ENCODE data around the gene PILRA. TPM values are rescaled to one million over a fixed set of nuclear protein-coding genes. Genes with fewer than 3 reads are reported as not detected.

The PILRA gene
- total and polyA plus RNA-seq, 5 experiments from 2014 or later = 0.35 to 10.6 (median 0.63) TPM

DNA sequence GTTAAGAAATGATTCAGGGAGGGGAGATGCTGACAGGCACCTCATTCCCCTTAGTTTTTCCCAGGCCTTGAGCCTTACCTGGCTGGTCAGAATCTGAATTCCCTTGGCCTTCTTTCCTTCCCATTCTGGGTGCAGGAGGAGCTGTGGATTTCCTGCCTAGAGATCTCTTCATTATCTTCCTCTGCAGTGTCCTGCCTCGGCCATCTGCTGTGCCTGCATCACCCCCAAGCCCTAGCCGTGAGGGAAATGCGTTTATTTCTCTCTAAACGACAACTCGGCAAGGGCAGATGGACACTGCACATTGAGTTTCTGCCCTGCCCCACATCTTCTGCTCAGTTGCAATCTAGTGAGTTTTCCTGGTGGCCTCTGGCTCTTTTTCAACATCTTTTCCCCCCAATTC lies 28.5 kb downstream of the PILRA start:
- POLR2A ChIA-PET = no interaction called here
- H3K36me3 Mint-ChIP-seq = peaks cover 0 to 10% (median 0%) of the 10 kb centered on the region in 3 donors
- no peaks in the 10 kb centered on the region for H3K9me3 Mint-ChIP-seq
- no peaks in the 10 kb centered on the region for H3K27me3 Mint-ChIP-seq
- DNase-seq (no peak), ATAC-seq (no peak)
- H3K4me1 Mint-ChIP-seq = peaks cover 3 to 18% (median 11%) of the 10 kb centered on the region in 4 donors
- H3K4me3 Mint-ChIP-seq = no peak overlapping the region
- H3K27ac Mint-ChIP-seq = peak overlapping the region in 2 of 10 donors; percentile 23

DNA sequence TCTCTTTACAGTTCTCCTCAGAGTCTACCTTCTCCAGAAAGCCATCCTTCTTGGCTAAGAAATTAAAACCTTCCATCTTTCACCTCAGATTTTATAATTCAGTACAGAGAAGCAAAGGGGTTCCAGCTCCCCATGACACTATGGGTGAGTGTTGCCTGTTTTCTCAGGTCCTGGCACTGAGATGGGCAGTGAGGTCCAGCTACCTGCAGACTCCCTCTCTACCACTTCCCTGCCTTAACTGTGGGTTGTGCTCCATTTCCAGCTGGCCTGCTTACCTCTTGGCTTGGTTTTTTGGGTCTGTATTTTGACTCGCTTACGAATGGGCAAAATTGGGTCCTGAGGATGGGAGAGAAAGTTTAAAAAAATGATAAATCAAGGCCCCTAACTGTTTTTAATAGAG lies 29.0 kb downstream of the PILRA start:
- POLR2A ChIA-PET = no interaction called here

DNA sequence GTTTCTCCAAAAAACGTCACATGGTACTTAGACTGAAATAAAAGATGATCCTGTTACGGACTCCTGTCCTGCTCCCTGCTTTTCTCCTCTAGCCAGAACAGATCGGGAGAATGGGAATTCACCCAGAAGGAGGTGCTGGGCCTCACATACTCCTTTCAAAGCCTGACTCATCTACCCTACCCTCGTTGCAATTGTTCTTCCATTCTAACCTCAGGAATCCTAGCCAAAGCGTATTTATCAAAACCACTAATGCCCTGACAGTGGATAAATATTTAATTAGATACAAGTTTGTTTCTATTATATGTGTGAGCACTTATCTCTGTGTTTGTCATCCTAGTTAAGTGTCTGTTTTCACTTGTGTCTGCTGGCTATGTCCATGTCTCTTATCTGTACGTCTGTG lies 33.5 kb downstream of the PILRA start:
- ATAC-seq (no peak), DNase-seq (no peak)
- POLR2A ChIA-PET = interaction anchor here (1.3 to 1.7 kb wide), 3 partner anchors 16 to 274 kb away, joined by 4 to 7 read pairs (median 5); partner anchors contain the start of gene ZCWPW1
- Mint-ChIP-seq H3K36me3 (peaks cover 0 to 7% (median 0%) of the 10 kb centered on the region in 3 donors), H3K27ac (peak overlapping the region in 2 of 10 donors; percentile 42 to 62), H3K27me3 (no peaks in the 10 kb centered on the region), H3K4me1 (peaks cover 0 to 9% (median 1%) of the 10 kb centered on the region in 4 donors), H3K9me3 (no peaks in the 10 kb centered on the region), H3K4me3 (no peak overlapping the region)

More for the DNA sequence above, 29.0 kb downstream of the PILRA start:
- H3K27me3 Mint-ChIP-seq = no peaks in the 10 kb centered on the region
- no peak overlapping the region for H3K27ac Mint-ChIP-seq
- no peak for DNase-seq
- no peak overlapping the region for H3K4me3 Mint-ChIP-seq
- H3K9me3 Mint-ChIP-seq = no peaks in the 10 kb centered on the region
- H3K36me3 Mint-ChIP-seq = peaks cover 0 to 10% (median 0%) of the 10 kb centered on the region in 3 donors
- no peak for ATAC-seq
- peaks cover 0 to 17% (median 6%) of the 10 kb centered on the region in 4 donors for H3K4me1 Mint-ChIP-seq

DNA sequence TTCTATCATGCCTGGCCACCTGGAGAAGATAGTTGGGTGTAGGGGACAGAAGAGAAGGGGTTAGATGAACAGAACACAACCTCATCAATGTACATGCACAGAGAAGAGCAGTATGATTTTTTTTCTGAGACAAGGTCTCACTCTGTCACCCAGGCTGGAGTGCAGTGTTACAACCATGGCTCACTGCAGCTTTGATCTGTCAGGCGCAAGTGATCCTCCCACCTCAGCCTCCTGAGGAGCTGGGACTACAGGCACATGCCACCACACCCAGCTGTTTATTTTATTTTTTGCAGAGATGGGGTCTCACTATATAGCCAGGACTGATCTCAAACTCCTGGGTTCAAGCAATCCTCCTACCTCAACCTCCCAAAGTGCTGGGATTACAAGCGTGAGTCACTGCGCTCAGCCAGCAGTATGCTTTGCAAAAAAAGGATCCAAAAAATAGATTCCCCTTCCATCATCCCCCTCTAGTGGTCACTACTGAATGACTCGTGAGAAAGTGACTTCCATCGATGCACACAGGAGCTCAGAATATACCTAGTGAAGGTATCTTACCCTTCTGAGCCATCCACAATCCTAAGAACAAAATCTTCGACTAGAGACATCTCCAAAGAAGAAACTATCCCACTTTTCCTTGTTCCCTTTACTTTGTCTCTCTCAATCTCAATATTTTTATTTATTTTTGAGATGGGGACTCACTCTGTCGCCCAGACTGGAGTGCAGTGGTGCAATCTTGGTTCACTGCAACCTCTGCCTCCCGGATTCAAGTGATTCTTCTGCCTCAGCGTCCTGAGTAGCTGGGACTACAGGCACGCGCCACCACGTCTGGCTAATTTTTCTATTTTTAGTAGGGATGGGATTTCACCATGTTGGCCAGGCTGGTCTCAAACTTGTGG lies 34.2 kb downstream of the PILRA start:
- Mint-ChIP-seq H3K36me3 (peaks cover 0 to 7% (median 0%) of the 10 kb centered on the region in 3 donors), H3K4me3 (no peak overlapping the region), H3K27me3 (no peaks in the 10 kb centered on the region), H3K4me1 (peaks cover 0 to 9% (median 1%) of the 10 kb centered on the region in 4 donors), H3K9me3 (no peaks in the 10 kb centered on the region), H3K27ac (peak overlapping the region in 2 of 10 donors; percentile 42 to 43)
- peak in 7 of 10 donors; percentile 34 to 67 (median 53) for DNase-seq
- POLR2A ChIA-PET = interaction anchor here (0.6 to 1.7 kb wide), 6 partner anchors 15 to 275 kb away, joined by 3 to 7 read pairs (median 4); partner anchors contain the start of genes LAMTOR4, MEPCE and ZCWPW1
- ATAC-seq = peak; percentile 90 to 93

DNA sequence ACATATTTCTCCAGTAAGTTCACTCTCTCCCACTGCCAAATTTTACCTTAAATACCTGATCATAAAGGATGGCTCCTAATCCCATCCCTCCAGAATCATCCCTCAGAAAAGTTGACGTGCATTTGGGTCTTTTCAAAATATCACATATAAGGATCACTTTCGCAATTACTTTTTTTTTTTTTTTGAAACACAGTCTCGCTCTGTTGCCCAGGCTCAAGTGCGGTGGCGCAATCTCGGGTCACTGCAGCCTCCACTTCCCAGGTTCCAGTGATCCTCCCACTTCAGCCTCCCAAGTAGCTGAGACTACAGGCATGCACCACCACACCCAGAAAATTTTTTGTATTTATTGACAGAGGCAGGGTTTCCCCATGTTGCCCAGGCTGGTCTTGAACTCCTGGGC lies 37.8 kb downstream of the PILRA start:
- Mint-ChIP-seq H3K27me3 (no peaks in the 10 kb centered on the region), H3K4me3 (no peak overlapping the region), H3K27ac (no peak overlapping the region), H3K9me3 (no peaks in the 10 kb centered on the region), H3K36me3 (peaks cover 0 to 11% (median 2%) of the 10 kb centered on the region in 3 donors), H3K4me1 (peaks cover 0 to 15% (median 1%) of the 10 kb centered on the region in 4 donors)
- DNase-seq (no peak), ATAC-seq (no peak)
- POLR2A ChIA-PET = interaction anchor here (0.7 to 1.3 kb wide), 3 partner anchors 17 to 834 kb away, joined by 3 to 4 read pairs (median 3); partner anchors contain the start of gene ZCWPW1

DNA sequence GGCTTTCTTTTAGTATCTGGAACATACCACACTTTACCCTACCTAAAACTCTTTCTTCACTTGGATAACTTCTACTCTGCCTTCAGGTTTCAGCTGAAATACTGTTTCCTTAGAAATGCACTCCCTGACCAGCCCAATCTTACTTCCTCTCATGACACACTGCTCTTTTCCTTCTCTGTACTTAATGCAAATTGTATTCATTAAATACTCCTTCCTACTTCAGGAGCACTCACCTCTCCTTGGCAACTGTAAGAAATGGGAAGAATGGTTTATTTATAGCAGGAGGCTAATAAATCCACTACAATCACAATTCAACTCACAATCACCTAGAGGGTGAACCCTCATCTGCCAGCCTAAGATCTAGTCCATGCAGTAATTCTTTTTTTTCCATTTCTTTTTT lies 40.1 kb downstream of the PILRA start:
- Mint-ChIP-seq H3K4me1 (peaks cover 0 to 6% (median 0%) of the 10 kb centered on the region in 4 donors), H3K9me3 (no peaks in the 10 kb centered on the region), H3K36me3 (peaks cover 0 to 16% (median 4%) of the 10 kb centered on the region in 3 donors), H3K4me3 (no peak overlapping the region), H3K27me3 (no peaks in the 10 kb centered on the region), H3K27ac (peak overlapping the region in 1 of 10 donors; percentile 15)
- ATAC-seq = no peak
- POLR2A ChIA-PET = no interaction called here
- no peak for DNase-seq

DNA sequence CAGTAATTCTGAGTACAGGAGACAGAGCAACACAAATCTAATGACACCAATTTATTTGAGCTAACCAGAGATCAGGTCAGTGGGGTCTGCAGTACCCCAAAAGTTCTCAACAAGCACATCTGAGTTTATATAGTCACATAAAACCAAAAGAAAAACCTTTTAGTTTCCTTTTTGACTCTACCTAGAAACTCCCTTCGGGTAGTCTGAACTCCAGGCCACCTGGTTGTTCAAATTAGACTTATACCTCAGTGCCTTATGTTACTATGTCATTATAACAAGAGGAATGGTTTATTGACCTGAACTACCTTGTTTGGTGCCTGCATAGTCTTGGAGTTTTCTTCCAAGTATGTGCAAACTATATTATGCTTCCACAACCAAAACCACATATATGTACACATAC lies 40.6 kb downstream of the PILRA start:
- no peak overlapping the region for H3K27ac Mint-ChIP-seq
- ATAC-seq = no peak
- peaks cover 0 to 16% (median 4%) of the 10 kb centered on the region in 3 donors for H3K36me3 Mint-ChIP-seq
- H3K9me3 Mint-ChIP-seq = no peaks in the 10 kb centered on the region
- H3K27me3 Mint-ChIP-seq = no peaks in the 10 kb centered on the region
- no peak for DNase-seq
- H3K4me1 Mint-ChIP-seq = peaks cover 0 to 6% (median 0%) of the 10 kb centered on the region in 4 donors
- H3K4me3 Mint-ChIP-seq = no peak overlapping the region
- POLR2A ChIA-PET = no interaction called here

DNA sequence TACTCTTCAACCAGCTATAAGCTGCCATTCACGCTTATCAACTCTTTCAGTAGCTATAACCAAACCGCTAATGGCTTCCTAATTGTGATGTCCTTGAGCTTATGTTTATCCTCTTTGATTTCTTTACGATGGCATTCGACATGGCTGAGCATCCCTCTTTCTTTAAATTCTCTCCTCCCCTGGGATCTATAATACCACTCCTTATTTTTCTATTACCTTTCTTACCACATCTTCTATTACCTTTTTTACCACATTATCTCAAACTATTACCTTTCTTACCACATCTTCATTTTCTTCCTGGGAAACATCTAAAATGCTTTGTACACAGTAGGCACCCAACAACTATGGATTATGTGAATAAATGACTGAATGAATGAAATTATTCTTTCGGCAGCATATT lies 42.2 kb downstream of the PILRA start:
- POLR2A ChIA-PET = interaction anchor here (0.9 kb wide), 1 partner anchor 69 kb away, joined by 3 read pairs; no protein-coding TSS in a partner anchor
- Mint-ChIP-seq H3K27me3 (no peaks in the 10 kb centered on the region), H3K27ac (no peak overlapping the region)

DNA sequence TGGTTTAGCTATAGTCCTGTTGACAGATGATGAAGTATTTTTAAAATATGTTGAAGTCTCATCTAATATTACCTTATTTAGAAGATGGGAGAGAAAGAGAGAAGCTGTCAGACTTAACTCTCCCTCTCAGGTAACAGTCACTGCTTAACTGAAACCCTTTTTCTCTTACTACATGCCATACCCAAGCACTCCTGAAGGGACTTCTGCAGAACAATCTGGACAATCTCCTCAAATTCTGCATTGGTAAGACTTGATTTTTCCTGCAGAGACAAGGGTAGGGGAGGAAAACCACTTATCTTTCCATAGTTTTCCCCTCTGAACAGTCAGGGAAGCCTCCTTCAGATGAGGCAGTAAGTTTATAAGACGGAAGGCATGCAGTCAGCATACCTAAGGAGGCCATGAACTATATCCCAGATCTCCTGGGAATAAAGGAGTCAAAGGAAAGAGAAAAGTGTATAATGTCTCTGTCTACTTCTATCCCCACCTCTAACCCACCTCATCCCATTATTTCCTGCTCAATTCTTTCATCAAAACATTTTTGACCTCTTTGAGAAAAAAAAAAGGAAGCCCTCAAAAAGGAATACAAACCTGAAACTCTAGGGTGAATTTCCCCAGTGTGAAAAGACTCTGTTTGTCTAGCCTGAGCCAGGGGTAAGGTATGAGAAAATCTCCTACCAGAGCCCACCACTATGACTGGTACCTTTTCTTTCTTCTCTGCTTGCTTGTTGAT lies 45.8 kb downstream of the PILRA start:
- Mint-ChIP-seq H3K27me3 (no peaks in the 10 kb centered on the region), H3K9me3 (no peaks in the 10 kb centered on the region), H3K4me1 (peaks cover 0 to 5% (median under 1%) of the 10 kb centered on the region in 4 donors), H3K27ac (peak overlapping the region in 1 of 10 donors; percentile 43), H3K36me3 (peaks cover 0 to 10% (median 4%) of the 10 kb centered on the region in 3 donors), H3K4me3 (no peak overlapping the region)
- ATAC-seq = no peak
- DNase-seq = no peak
- POLR2A ChIA-PET = interaction anchor here (2.3 kb wide), 1 partner anchor 9 kb away, joined by 8 read pairs; the partner anchor contains the start of gene ZCWPW1

More for the DNA sequence above, 42.2 kb downstream of the PILRA start:
- ATAC-seq (no peak), DNase-seq (no peak)
- H3K9me3 Mint-ChIP-seq = no peaks in the 10 kb centered on the region
- H3K36me3 Mint-ChIP-seq = peaks cover 0 to 16% (median 4%) of the 10 kb centered on the region in 3 donors
- peaks cover 0 to 6% (median 0%) of the 10 kb centered on the region in 4 donors for H3K4me1 Mint-ChIP-seq
- no peak overlapping the region for H3K4me3 Mint-ChIP-seq

DNA sequence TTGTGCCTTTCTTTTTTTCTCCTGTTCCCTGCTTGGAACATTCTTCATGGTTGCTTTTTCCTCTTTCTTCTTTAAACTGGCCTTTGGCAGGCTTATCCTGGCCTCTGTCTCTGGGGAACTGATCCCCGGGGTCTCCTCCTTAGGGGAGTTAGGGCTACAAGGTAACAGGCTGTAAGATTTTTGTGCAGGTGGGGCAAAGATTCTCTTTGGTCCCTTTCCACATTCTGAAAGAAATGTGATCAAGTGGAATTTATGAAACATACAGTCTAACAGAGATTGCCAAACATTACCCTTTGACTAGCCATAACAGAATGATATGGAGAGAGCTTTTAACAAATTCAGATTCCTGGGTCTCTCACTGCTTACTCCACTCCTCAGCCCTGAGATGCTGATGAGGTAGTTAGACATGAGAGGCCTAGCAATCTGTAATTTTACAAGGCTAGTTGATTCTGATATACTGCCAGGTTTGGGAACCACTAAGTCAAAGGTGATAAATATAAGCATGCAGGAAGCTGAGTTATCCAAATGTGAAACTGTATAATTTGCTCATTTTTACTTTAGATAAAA lies 46.5 kb downstream of the PILRA start:
- H3K9me3 Mint-ChIP-seq = no peaks in the 10 kb centered on the region
- H3K4me1 Mint-ChIP-seq = peaks cover 0 to 5% (median under 1%) of the 10 kb centered on the region in 4 donors
- H3K27ac Mint-ChIP-seq = peak overlapping the region in 3 of 10 donors; percentile 43 to 69 (median 56)
- ATAC-seq = no peak
- no peak for DNase-seq
- POLR2A ChIA-PET = interaction anchor here (2.3 kb wide), 1 partner anchor 9 kb away, joined by 8 read pairs; the partner anchor contains the start of gene ZCWPW1
- no peaks in the 10 kb centered on the region for H3K27me3 Mint-ChIP-seq
- peaks cover 0 to 12% (median 4%) of the 10 kb centered on the region in 3 donors for H3K36me3 Mint-ChIP-seq
- H3K4me3 Mint-ChIP-seq = no peak overlapping the region

DNA sequence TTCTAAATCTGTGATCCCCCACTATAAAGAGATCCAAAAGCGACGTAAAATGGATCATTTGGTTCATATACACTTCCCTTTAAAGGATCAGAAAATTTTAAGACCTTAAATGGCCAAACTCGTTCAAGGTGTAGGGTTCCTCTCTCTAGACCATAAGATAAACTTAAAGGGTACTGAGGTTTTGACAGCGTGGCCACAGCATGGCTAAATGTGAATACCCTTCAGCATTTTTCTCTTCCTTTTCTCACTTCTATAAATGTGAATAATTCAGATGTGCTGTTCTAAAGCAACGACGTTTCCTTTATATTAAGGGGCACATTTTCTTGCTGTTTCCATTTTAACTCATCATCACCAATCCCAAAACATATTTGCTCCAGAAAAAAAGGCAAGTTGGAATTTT lies 50.0 kb downstream of the PILRA start:
- H3K4me3 Mint-ChIP-seq = no peak overlapping the region
- DNase-seq (no peak), ATAC-seq (no peak)
- no peaks in the 10 kb centered on the region for H3K9me3 Mint-ChIP-seq
- POLR2A ChIA-PET = interaction anchor here (1.2 kb wide), 1 partner anchor 16 kb away, joined by 4 read pairs; no protein-coding TSS in a partner anchor
- H3K27me3 Mint-ChIP-seq = peaks cover 0 to under 1% (median 0%) of the 10 kb centered on the region in 5 donors
- peaks cover 0 to 3% (median 0%) of the 10 kb centered on the region in 3 donors for H3K36me3 Mint-ChIP-seq
- no peak overlapping the region for H3K27ac Mint-ChIP-seq
- H3K4me1 Mint-ChIP-seq = peaks cover 2 to 12% (median 9%) of the 10 kb centered on the region in 4 donors

DNA sequence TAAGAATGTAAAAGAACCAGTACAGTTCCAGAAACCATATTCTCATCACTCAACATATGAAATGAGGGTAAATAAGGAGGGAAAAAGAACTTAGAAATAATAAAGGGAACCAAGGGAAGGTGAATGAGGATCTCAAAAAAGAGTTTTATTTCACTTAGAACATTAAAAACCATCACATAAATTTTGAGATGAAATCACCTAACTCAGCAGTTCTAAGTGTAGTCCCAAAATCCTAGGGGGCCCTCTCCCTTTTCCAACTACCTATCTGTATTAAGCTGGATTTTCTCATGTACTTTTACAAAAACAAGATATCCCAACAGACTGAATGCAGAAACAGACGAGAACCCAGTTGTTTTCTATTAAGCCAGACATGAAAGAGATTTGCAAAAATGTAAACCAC lies 52.1 kb downstream of the PILRA start:
- Mint-ChIP-seq H3K27me3 (peaks cover 0 to 11% (median 0%) of the 10 kb centered on the region in 5 donors), H3K4me1 (peaks cover 13 to 22% (median 19%) of the 10 kb centered on the region in 4 donors), H3K36me3 (peaks cover 0 to 9% (median 7%) of the 10 kb centered on the region in 3 donors), H3K4me3 (no peak overlapping the region), H3K27ac (peak overlapping the region in 5 of 10 donors; percentile 16 to 63 (median 40)), H3K9me3 (peaks cover 0 to 5% (median 0%) of the 10 kb centered on the region in 9 donors)
- no peak for ATAC-seq
- POLR2A ChIA-PET = no interaction called here
- DNase-seq = no peak
